OCI-LY7 (cell line): ENCODE results near the gene NLRP9. TPM values are rescaled to one million over a fixed set of nuclear protein-coding genes. Genes with fewer than 3 reads are reported as not detected.

Experiments used
- BruUV-seq: library from RNA; stranded (reverse); fragments of 400-500 nt; replicated peaks from 2 replicates; lab custom pipeline; 2021; lab: Mats Ljungman, UMichigan
- CTCF ChIA-PET: fragments of 300-600 bp; sonication (Branson Sonifier 250); formaldehyde crosslinking; loops from one replicate; lab custom pipeline; 2022; ENCODE audit warnings: antibody characterized with exemption; ENCODE audit not compliant: unreplicated experiment; lab: Charles Lee
- POLR2A ChIA-PET: fragments of 300-600 bp; sonication (Branson Sonifier 250); formaldehyde crosslinking; loops from one replicate; lab custom pipeline; 2022; ENCODE audit warnings: antibody characterized with exemption; lab: Charles Lee
- DNase-seq: peaks from one replicate; pipeline ENCODE4 v3.0.0-alpha.2; 2015; ENCODE audit warnings: low spot score
- H2AFZ ChIP-seq: fragments of 200-600 bp; sonication (generic), shearing (Covaris generic); 2 replicates; pipeline ENCODE4 v1.6.1; 2014; ENCODE audit warnings: mild to moderate bottlenecking, antibody characterized with exemption, low read length, moderate library complexity
- H3K27ac ChIP-seq: fragments of 200-600 bp; sonication (generic); 2 replicates; pipeline ENCODE4 v1.5.1; 2014; ENCODE audit warnings: mixed run types, low read depth, mild to moderate bottlenecking, moderate library complexity, low read length, inconsistent platforms; ENCODE audit not compliant: poor library complexity, severe bottlenecking
- H3K36me3 ChIP-seq: fragments of 200-600 bp; sonication (generic); 2 replicates; pipeline ENCODE4 v1.6.1; 2014; ENCODE audit warnings: mild to moderate bottlenecking, antibody characterized with exemption, low read length, moderate library complexity, mixed read lengths; ENCODE audit not compliant: insufficient read depth
- H3K4me1 ChIP-seq: fragments of 200-600 bp; sonication (generic); 2 replicates; pipeline ENCODE4 v1.5.1; 2014; ENCODE audit warnings: mild to moderate bottlenecking, low read length; ENCODE audit not compliant: insufficient read depth, poor library complexity, severe bottlenecking
- H3K4me2 ChIP-seq: fragments of 200-600 bp; sonication (generic); 2 replicates; pipeline ENCODE4 v1.6.1; 2014; ENCODE audit warnings: mild to moderate bottlenecking, low read length
- H3K4me3 ChIP-seq: fragments of 200-600 bp; sonication (generic); 2 replicates; pipeline ENCODE4 v1.5.1; 2014; ENCODE audit warnings: mild to moderate bottlenecking, low read depth, low read length; ENCODE audit not compliant: poor library complexity, severe bottlenecking
- H3K79me2 ChIP-seq: fragments of 200-600 bp; sonication (generic); 2 replicates; pipeline ENCODE4 v1.6.1; 2016; ENCODE audit warnings: low read depth, mild to moderate bottlenecking, low read length, moderate library complexity, mixed read lengths; ENCODE audit not compliant: insufficient read depth
- H3K9me2 ChIP-seq: fragments of 200-600 bp; sonication (generic); 2 replicates; pipeline ENCODE4 v1.6.1; 2016; ENCODE audit warnings: mild to moderate bottlenecking, low read length, mixed read lengths; ENCODE audit not compliant: insufficient read depth
- H3K9me3 ChIP-seq: fragments of 200-600 bp; sonication (generic); 2 replicates; pipeline ENCODE4 v1.6.1; 2014; ENCODE audit warnings: mild to moderate bottlenecking, mixed run types, low read length, mixed read lengths
- H4K20me1 ChIP-seq: fragments of 200-600 bp; sonication (generic); 2 replicates; pipeline ENCODE4 v1.6.1; 2014; ENCODE audit warnings: mild to moderate bottlenecking, antibody characterized with exemption, low read length, moderate library complexity, mixed read lengths; ENCODE audit not compliant: insufficient read depth
- CTCF ChIP-seq: fragments of 200-600 bp; sonication (generic); conservative IDR thresholded peaks from 2 replicates; pipeline ENCODE4 v1.5.1; 2014; ENCODE audit warnings: mild to moderate bottlenecking, antibody characterized with exemption, low read length, moderate library complexity, mixed read lengths
- EZH2phosphoT487 ChIP-seq: fragments of 200-600 bp; sonication (generic); IDR thresholded peaks from 2 replicates; pipeline ENCODE4 v1.6.1; 2018; ENCODE audit warnings: low read depth, borderline replicate concordance, mild to moderate bottlenecking, mixed run types, antibody characterized with exemption, low read length, moderate library complexity, mixed read lengths
- intact Hi-C: fragments of 100-400 bp; cut with micrococcal nuclease; formaldehyde crosslinking; loops from one replicate; pipeline ENCODE4 v1.10.0; 2022; ENCODE audit not compliant: unreplicated experiment
- total RNA-seq, 2 experiments: library from RNA; depleted of rRNA in 1 of 2; stranded (reverse); fragments of >200 nt in 1 of 2; shearing (Covaris generic) in 1 of 2; gene quantifications; 2 replicates each; pipeline ENCODE4 v1.2.3, GENCODE V29; 2014 to 2022

Gene NLRP9
- total RNA-seq, 2 experiments from 2014 or later = not detected

DNA sequence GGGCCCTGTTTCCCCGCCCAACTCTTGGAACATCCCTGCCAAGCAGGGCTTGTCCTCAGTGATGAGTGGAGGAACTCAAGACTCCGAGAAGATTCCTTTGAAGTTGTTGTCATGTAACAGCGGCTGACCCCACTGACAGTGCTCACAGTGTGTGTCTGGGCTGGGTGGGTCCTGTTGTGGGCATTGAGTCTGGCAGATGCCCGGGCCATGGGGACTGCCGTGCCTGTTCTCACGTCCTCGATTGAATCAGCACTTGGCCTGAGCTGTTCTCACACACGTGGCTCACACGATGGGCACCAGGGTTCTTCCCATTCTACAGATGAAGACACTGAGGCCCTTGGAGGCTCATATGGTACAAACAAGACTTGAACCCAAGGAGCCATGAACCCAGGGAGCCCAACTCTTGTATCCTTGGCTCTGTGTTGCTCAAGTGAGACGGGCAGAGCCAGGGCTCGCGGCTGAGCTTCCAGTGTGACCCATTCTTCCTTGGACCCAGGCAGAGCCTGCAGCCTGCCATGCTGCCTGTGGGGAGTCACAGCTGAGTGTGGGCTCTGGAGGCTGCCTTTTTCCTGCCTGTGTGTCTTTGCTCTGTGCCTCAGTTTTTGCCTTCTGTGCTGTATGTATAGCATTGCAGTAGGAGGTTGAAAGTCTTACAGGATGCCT, 71.7 kb downstream of the NLRP9 start:
- POLR2A ChIA-PET = no interaction called here
- Histone ChIP-seq H3K36me3 (peaks cover 97% of the 10 kb centered on the region), H3K9me2 (no peaks in the 10 kb centered on the region), H4K20me1 (peaks cover 5% of the 10 kb centered on the region; the same call in 1 of the 2 replicates), H3K4me3 (no peak overlapping the region), H3K79me2 (peaks cover 28% of the 10 kb centered on the region; the same call in 1 of the 2 replicates), H3K4me2 (no peak overlapping the region), H2AFZ (no peak overlapping the region), H3K9me3 (no peaks in the 10 kb centered on the region), H3K27ac (no peak overlapping the region), H3K4me1 (peaks cover 2% of the 10 kb centered on the region)
- no TSS peak for BruUV-seq
- intact Hi-C loops = no loop called here
- DNase-seq = no peak
- TF ChIP-seq CTCF = no peak
- no peak for TF ChIP-seq EZH2phosphoT487
- CTCF ChIA-PET = no interaction called here

DNA sequence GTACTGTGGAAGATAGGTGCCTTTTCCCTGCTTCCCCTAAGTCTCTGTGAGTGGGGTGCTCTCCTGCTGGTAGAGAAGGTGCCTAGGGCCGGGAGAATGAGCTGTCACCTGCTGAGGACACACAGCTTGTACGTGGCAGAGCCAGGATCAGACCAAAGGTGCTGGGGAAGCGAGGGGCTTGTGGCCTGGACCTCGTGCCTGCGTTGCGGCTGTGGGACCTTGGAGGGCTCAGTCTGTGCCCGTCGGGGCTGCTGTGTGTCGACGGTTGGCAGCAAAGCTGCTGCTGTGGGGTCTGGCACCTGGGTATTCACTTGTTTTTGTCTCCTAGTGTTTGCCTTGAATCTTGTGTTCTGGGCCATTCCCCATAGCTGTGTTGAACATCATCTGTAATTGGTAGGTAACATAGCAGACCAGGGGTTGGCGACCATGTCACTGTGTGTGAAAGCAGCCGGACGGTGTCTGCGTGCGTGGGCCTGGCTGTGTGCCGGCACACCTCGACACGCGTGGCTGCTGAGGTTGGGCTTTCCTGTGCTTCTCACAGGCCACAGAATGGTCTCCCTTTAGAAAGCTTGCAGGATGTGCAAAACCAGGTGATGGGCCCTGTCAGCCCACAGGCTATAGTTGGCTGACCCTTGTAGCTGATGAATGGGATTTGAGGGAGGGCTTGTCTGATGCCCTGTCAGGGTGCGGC, 74.2 kb downstream of the NLRP9 start:
- H3K9me3 ChIP-seq = no peaks in the 10 kb centered on the region
- no peak overlapping the region for H3K27ac ChIP-seq
- intact Hi-C loops = no loop called here
- H3K4me2 ChIP-seq = no peak overlapping the region
- no peak for DNase-seq
- peaks cover 8% of the 10 kb centered on the region for H3K4me1 ChIP-seq
- H3K4me3 ChIP-seq = no peak overlapping the region
- peaks cover 47% of the 10 kb centered on the region for H3K79me2 ChIP-seq
- peaks cover 11% of the 10 kb centered on the region; the same call in 1 of the 2 replicates for H4K20me1 ChIP-seq
- H3K36me3 ChIP-seq = peaks cover 97% of the 10 kb centered on the region
- POLR2A ChIA-PET = interaction anchor here (1.1 kb wide), 1 partner anchor 10 kb away, joined by 3 read pairs; no protein-coding TSS in a partner anchor
- no peak for TF ChIP-seq CTCF
- TF ChIP-seq EZH2phosphoT487 = no peak
- no peak overlapping the region for H2AFZ ChIP-seq
- H3K9me2 ChIP-seq = no peaks in the 10 kb centered on the region
- no TSS peak for BruUV-seq
- CTCF ChIA-PET = no interaction called here

- Histone ChIP-seq H3K79me2 (peaks cover 68% of the 10 kb centered on the region), H4K20me1 (peaks cover 31% of the 10 kb centered on the region), H3K4me3 (no peak overlapping the region), H3K4me2 (no peak overlapping the region), H3K9me2 (no peaks in the 10 kb centered on the region), H3K27ac (no peak overlapping the region), H2AFZ (no peak overlapping the region), H3K9me3 (no peaks in the 10 kb centered on the region), H3K4me1 (peaks cover 30% of the 10 kb centered on the region), H3K36me3 (peaks cover 96% of the 10 kb centered on the region)
- ChIA-PET POLR2A (no interaction called here), CTCF (no interaction called here)
- BruUV-seq = no TSS peak
- no peak for DNase-seq
- TF ChIP-seq CTCF = 0 out of 2 replicates have a peak, but pooled peaks have one; percentile 20
- no peak for TF ChIP-seq EZH2phosphoT487
- intact Hi-C loops = no loop called here
These were observed 76.4 kb downstream of the NLRP9 start for GRCh38 chr19:55661826-55662225.
